GM21786 (cell line): ENCODE results near the gene DLGAP1.

ENCODE experiments used
- ATAC-seq: cut with Tn5 transposase; IDR thresholded peaks from one replicate; pipeline ENCODE4 v1.9.1; 2021; ENCODE audit not compliant: unreplicated experiment

Gene DLGAP1

DNA sequence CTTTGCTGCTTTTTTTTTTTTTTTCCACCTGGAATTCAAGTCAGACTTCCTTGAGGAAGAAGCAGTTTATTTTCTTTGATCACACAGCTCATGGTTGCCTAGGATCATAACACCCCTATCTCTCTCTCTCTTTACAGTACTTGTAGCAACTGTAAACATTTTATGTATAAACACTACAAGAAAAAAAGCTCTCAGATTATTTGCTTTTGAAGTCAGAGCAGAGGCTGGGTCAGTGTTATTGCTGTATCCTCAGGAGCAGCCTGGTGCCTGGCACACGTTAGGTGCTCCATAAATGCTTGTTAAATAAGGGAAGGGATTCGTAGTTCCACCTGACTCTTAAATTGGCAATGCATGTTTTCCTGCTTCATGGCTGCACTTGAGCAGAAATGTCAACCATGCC, 783.9 kb downstream of the DLGAP1 start:
- no peak for ATAC-seq

DNA sequence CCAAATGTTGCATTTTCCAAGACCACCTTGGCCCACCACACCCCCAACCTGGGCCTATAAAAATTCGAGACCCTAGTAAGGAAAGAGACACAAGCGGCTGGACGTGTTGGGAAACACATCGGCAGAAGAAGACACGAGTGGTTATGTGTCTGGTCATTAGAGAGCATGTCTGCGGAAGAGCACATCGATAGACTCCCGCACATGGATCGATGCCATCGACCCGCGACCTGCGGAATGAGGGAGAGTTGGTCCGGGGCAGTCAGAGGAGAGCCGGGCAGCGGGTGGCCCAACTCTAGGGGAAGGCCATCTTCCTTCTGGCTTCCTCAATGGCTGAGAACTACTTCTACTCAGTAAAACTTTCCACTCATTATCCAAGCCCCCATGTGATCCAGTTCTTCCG, 785.7 kb downstream of the DLGAP1 start:
- no peak for ATAC-seq

DNA sequence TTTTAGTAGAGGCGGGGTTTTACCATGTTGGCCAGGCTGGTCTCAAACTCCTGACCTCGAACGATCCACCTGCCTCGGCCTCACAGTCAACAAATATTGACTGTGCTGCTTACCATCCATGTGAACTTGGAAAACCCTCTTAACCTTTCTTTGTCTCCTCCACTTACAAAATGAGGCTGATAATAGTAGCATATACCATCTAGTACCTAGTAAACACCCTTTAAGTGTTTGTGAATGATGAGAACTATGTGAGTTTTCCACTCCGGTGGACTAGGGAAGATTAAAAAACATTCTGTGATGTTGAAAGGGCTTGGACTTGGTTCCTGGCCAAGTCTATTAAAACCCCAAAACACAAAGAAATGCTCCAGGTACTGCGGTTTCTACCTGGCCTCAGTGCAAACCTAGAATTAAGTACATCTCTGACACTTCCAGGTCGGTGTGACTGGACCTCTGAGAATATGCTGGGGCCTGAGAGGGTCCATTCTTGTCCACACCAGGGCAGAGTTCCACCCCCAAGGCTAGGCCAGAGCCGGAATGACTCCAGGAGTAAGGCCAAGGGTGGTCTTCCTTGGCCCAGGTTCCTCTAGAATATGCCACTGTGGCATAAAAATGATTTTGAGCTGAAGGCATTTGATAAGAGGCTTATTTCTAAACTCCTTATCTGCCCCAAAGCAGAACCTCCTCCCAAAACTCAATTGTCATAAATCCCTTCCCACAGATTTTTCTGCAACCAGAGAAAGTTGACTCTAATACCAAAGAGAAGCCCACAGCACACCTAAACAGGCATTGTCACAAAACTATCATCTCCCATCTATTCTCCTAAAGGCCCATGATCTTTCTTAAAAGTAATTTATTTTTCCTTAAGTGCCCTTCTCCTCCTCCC, 787.6 kb downstream of the DLGAP1 start:
- no peak for ATAC-seq

DNA sequence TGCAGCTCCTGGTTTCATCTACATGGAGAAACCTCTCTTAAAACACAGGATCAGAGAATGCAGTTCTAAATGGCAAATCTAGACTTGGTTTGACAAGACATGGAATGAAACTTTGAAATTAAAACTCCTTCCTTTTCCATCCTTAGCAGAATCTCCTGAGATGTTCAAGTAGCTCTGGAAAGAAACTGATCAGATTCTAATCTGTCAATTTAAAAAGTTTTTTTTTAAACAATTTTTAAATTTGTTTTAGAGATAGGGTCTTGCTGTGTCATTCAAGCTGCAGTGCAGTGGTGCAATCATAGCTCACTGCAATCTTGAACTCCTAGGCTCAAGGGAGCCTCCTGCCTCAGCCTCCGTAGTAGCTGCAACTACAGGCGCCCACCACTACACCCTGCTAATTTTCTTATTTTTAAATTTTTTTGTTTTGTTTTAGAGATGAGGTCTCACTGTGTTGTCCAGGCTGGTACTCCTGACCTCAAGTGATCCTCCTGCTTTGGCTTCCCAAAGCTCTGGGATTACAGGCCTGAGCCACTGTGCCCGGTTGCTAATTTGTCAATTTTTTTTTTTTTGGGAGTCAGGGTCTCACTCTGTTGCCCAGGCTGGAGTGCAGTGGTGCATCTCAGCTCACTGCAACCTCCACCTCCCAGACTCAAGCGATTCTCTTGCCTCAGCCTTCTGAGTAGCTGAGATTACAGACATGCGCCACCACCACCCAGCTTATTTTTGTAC, 788.4 kb downstream of the DLGAP1 start:
- no peak for ATAC-seq

DNA sequence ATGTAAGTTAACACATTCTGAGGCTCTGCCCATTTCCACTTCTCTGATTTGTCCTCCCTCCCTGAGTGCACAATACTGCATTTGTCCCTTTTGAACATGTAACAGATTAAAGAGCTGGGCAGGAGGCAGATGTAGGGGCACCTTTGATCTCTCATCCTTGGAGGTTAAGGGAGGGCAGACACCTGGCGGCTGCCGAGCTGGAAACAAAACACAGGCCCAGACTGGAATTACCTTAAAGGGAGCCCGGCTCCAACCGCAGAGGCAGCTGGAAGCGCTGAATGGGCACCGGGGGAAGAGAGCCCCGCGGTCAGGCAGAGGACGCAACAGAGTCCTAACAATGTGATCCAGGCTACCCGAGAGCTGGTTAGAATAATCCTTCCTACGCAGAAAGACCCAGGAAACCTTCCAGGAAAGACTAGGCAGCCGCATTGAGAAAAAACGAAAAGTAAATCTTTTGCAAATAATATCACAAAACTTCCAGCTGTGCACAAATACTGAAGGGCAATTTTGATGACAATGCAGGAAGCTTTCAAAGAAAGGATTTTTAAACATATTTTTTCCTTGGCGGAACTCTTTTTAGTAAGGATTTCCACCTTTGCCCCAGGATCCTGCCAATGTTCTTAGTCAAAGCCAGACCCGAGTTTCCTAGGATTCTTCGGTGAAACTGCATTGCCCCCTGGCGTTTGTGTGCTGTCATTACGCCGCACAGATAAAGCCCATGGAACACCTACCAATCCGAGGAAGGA, 789.2 kb downstream of the DLGAP1 start:
- no peak for ATAC-seq

DNA sequence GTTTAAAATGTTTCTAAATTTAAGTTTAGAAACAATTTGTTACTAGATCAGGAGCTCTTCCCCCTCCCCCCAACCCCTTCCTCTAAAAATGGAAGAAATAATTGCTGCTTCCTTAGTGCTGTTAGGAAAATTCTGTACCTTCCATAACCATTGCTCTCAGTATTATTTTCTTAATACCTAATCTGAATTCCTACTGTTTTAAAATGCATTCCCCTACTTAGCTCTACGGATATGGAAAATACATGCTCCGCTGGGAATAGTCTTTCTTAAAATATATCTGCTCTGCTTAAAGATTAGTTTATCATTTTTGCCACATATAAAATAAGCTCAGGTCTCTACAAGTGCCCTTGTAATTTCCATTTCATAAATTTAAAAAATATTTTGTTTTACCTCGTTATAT, 789.9 kb downstream of the DLGAP1 start:
- no peak for ATAC-seq

DNA sequence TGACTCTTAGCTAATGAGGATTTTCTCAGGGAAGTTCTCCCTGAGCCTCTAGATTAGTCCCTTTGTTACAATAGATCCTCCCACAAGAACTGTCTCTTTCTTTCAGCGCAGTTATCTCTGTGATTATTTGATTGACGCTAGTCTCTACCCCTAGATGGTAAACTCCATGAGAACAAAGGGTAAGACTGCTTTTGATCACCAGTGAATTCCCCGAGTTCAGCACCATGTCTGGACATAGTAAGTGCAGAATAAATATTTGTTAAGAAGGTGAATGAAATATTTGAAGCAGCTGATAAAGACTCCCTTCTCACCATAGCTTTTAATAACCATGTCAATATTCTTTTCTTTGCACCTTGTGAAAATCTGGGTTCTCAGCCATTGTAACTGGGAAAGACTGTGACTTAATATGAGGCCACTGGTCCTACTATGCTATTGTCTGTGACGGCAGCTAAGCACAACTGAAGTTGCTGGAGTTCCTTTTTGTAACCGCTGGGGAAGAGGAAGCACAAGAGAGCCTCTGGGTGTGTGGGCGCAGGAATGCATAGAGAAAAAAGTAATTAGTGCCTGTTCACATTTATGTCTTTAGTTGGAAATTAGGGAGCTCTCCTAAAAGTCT, 790.4 kb downstream of the DLGAP1 start:
- ATAC-seq = no peak

DNA sequence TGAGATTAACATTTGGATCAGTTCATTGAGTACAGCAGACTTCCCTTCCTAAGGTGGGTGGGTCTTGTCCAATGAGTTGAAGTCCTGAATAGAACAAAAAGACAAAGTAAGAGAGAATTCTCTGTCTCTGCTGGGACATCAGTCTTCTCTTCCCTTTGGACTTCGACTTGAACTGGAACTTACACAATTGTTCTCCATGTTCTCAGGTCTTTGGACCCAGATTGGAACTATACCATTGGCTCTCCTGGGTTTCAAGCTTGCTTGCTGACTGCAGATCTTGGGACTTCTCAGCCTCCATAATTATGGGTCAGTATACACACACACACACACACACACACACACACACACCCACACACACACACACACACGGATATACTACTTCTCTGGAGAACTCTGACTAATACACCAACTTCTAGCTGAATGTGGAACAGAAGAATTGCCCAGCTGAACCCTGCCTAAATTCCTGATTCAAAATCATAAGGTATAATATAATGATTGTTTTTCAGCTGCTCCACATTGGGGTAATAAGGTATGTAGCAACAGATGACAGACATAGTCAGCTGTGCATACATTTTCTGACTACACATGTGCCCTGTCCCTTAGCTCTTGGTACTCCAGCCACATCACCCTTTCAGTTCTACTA, 791.1 kb downstream of the DLGAP1 start:
- no peak for ATAC-seq

DNA sequence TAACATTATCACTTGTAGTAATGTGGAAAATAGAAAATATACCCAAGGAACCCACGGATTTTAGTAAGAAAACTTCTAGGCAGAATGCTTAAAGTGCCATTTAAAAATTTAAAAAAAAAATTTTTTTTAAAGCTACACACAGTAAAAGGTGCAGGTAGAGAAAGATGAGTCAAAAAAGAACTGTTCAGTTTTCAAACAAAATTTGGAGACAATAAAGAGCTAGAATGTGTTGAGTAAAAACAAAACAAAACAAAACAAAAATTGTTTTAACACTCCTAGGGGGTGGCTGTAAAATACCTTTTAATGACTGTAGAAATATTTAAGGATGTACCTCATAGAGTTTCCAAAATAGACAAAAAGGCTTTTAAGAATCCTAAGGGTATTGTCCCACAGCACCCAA, 793.1 kb downstream of the DLGAP1 start:
- ATAC-seq = no peak

DNA sequence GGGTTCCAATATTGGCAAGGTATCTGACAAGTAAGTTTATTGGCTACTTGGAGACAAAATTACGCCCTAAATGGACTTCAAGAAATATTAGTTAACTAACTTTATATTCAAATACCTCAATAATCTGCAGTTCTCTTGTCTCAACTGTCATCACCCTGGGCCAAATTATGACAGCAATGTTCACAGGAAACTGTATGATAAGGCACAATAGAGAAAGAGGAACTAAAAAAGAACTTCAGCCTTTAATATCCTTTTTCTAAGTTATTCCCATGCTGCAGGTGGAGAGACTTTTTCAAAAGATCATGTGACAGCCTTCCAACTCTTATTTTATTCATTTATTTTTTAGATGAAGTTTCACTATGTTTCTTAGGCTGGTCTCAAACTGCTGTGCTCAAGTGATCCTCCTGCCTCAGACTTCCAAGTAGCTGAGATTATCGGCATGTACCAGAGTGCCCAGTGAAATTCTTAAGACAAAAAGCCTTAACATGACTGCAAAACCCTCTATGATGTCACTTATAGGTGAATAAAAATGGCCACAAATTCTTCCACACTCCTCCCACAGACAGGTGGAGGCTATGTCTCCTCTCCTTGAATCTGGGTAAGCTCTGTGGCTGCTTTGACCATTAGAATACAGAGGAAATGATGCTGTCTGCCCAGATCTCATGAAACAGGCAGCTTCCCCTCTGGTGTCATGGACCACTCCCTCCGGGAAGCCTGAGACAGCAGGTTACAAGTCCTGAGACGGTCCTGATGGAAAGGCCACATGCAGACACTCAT, 794.2 kb downstream of the DLGAP1 start:
- ATAC-seq = no peak

DNA sequence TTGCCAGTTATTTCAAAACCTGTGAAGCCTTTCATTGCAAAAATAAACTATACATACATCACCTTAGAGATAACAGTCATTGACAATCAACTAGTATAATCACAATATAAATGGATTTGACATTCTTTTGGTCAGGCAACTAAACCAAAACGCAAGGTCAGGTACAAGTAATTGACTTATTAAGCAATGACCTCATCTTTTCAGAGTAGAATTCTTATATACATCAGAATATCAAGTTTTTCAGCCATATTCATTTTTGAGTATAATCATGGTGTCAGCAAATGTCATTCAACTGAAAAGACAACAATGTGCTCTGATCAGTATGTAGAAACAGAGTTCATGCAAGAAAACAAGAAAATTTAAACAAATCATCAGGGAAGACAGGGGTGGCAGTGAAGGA, 796.6 kb downstream of the DLGAP1 start:
- ATAC-seq = no peak

DNA sequence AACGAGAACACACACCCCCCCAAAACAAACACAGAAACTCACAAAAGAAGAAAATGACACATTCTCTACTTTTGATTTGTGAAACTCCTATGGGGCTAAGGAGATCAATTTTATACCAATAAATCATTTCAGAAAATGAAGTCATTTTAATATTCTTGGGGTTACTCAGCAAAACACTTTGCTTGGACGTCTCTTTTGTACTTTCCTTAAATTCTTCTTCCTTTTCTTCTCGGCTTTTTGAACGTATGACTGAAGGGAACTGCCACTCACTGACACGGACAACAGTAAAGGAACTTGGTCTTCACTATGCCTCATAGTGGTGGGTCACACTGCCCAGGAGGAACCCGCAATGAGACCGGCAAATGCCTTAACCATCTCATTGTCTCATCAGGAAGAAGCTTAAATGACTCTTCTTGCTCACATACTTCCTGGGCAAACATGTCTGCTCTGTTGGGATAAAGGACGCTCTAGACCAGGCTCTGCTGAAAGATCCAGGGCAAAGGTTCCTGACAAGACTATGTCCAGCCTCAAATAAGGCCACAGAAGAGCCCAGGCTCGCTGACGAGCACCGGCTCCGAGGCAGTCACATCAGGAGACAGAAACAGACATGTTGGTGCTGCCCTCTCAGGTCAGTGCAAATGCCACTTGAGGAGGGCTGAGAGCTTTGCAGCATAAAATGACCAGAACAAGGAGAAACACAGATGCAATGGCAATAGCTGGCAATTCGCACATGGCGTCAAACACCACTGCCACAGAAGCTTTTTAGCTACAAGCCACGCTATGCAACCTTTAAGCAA, 799.7 kb downstream of the DLGAP1 start:
- no peak for ATAC-seq

DNA sequence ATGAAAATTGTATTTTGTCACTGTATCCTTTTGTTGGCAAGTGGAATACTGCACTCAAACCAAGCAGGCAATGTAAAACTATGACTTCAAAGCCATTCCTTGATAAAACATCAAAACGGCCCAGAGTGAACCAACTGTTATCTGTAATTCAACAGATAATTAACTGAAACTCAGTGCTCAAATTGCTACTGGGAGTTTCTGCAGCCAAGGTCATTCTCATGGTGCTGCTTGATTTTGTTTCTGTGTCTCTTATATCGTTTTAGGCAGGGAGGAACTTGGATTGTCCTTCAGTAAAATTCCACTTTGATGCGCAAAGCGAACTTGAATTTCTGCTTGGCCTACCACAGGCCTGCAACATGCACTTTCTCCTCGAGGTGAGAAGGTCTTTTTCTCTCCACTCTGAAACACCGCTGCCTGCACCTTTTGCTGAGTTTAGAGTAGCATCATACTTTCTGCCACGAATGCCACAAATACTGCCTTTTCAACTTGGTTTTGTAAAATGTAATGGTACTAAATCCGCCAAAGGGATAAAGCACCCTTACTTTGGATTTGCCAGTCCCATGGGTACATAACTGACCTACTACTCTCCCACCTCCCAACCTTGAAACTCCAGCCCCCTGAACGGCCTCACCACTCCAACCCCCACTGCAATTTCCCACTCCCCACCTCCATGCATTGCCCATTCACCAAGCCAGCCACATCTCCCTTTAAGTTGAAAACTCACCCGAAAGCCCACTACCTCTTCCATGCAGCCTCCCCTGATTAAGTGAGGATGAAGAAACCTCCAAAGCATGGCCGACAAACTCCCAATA, 800.5 kb downstream of the DLGAP1 start:
- ATAC-seq = no peak

DNA sequence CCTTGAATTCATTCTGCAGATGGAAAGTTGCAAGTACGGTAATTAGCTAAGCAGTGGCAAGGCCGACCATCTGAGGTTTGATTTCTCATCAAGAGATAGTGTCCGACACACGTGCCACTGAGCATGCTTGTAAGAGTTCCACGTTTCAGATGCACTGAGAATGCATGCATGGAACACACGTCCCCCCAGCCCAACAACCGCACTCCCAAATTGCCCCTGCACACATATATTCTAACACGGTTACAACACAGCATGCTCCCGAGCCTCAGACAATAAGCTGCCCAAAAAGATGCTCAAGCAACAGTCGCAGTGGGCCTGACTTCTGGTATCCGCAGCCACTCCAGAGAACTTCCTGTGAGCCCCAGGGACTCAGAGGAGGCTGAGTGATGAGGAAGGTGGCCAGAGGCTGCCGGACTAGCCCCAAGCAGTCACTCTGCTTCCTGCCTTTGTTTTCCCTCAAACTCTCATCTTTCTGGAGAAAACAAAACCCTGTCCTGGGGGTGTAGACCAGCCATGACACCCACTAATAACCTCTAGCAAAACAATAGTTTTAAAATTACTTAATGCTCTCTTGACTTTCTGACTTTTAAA, 801.2 kb downstream of the DLGAP1 start:
- no peak for ATAC-seq

DNA sequence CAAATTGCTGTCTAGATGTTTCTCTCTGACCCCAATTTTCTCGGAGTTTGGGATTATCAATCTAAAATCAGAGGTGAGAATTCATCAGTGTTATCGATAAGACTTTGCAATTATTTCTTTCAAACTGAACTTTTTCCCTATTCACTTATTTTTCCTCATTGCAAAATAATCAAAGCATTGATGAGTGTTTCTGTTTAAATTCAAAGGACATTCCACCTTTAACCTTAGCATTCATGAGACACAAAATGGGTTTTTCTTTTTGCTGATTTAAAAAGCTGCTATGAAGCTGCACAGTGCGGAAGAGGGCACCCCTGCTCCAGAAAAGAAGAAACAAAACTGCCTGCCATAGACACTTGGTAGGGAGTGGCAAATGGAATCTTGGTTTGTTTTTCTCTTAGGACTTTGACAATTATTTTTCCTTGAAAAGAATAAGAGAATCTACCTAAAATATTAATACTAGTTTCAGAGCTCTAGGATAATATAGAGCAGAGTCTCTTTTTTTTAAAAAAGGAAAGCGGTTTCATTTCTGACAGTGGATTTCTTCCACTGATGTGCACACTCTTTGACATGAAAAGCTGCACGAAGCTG, 801.8 kb downstream of the DLGAP1 start:
- ATAC-seq = no peak

DNA sequence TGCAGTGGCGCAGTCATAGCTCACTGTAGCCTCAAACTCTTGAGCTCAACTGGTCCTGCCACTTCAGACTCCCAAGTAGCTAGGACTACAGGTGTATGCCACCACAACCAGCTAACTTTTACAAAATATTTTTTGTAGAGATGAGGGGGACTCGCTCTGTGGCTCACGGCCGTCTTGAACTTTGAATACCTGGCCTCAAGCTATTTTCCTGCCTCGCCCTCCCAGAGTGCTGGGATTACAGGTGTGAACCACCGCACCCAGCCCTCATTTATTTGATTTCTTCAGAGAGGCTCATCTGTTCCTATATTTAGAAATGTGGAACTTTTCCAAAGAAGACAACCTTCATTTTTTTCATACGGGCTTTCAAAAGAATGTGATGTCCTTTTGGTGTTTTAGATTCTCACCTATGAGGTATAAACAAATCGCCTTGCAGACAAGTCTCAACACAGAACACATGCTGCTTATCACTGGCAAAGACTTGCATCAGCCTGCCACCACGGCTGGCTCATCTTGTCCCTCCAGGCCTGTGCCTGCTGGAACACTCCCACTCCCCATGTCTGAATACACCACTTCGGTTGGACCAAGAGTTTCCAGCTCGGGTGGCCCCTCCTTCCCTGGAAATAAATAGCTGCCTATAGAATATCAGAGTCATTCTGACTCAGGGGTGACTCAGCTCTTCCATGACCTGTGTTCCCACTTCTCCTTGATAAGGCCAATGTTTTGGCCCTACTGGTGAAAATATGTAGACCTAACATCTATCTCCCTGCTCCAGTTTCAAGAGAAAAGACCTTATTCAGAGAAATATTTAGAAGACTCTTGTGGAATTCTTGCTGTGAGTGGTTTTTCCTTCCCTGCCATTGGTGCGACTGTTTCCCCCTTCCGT, 802.5 kb downstream of the DLGAP1 start:
- ATAC-seq = no peak

DNA sequence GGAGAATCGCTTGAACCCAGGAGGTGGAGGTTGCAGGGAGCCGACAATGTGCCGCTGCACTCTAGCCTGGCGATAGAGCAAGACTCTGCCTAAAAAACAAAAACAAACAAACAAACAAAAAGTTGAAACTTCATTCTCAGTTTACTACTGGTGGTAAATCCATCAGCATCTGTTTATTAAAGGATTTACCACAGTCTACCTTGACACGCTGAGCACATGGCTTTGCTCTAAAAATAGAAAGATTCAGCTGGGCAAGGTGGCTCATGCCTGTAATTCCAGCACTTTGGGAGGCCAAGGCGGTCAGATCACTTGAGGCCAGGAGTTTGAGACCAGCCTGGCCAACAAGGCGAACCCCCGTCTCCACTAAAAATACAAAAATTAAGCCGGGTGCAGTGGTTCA, 803.8 kb downstream of the DLGAP1 start:
- ATAC-seq = no peak
